ENCODE data around the gene UHRF2.

DNA sequence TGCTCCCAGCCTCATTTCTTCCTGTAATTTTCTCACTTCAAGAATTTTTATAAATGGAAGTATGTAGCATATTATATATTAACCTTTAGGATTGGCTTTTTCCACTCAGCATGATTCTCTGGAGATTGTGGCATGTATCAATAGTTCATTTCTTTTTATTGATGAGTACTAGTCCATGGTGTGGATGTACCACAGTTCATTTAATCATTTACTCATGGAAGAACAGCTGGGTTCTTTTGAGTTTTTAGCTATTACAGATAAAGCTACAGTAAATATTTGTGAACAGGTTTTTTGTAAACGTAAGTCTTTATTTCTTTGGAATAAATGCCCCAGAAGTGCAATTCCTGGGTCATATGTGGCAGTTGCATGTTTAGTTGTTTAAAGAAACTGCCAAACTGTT lies 76.1 kb downstream of the UHRF2 start:
- TF ChIP-seq, protein P1, sequence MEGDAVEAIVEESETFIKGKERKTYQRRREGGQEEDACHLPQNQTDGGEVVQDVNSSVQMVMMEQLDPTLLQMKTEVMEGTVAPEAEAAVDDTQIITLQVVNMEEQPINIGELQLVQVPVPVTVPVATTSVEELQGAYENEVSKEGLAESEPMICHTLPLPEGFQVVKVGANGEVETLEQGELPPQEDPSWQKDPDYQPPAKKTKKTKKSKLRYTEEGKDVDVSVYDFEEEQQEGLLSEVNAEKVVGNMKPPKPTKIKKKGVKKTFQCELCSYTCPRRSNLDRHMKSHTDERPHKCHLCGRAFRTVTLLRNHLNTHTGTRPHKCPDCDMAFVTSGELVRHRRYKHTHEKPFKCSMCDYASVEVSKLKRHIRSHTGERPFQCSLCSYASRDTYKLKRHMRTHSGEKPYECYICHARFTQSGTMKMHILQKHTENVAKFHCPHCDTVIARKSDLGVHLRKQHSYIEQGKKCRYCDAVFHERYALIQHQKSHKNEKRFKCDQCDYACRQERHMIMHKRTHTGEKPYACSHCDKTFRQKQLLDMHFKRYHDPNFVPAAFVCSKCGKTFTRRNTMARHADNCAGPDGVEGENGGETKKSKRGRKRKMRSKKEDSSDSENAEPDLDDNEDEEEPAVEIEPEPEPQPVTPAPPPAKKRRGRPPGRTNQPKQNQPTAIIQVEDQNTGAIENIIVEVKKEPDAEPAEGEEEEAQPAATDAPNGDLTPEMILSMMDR (conservative IDR thresholded peaks at IDR 0.05; ENCODE audit: low read length) = no peak
- TF ChIP-seq EZH2phosphoT487 (IDR thresholded peaks at IDR 0.05; ENCODE audit: borderline replicate concordance) = no peak
